ENCODE results near the gene ANKLE2. TPM values are rescaled to one million over a fixed set of nuclear protein-coding genes. Genes with fewer than 3 reads are reported as not detected.

ANKLE2 gene
- total RNA-seq, 2 donors from 2014 or later: 78.0 to 104 TPM

DNA sequence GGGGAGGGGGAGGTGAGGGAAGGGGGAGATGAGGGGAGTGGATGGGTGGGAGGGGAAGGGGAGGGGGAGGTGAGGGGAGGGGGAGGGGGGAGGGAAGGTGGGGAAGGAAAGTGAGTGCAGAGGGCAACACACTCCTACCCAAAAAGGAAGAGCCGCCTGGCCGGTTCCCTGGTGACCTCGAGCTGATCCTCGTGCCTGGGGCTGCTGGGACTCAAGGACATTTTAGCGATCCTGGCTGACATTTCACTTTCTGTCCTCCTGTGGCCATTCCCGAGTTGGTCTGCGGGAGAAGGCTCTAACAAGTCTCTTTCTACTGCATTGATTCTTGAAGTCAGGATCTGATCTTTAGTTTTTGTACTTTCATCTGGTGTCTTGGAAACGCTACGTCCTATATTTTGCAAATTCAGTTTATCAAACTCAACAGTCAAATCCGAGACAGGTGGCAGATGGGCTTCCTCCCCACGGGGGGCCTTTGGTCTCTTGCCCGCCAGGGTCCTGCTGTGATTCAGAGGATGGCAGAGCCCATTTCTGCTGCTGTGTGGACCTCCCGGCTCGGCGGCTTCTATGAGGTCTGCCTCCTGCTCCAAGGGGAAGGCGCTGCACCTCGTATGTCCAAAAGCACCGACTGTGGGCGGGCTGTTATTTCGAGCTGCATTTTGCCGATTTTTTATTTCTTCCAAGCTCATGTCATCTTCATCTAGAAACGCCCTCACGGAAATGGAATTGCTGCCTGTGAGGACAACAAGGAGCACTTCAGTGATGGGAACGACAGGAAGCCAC, 31.9 kb downstream of the ANKLE2 start:
- DNase-seq (ENCODE audit: low spot score) (no peak), ATAC-seq (ENCODE audit: insufficient number of reproducible peaks, low FRiP score, low read depth) (no peak)
- no peaks in the 10 kb centered on the region for H3K4me1 ChIP-seq (ENCODE audit: control insufficient read depth in 1 of 2, low read depth in 2 of 2)
- no peak overlapping the region for H3K27ac ChIP-seq
- peaks cover 85% of the 10 kb centered on the region for H3K36me3 ChIP-seq
- no peaks in the 10 kb centered on the region for H3K27me3 ChIP-seq (replicated peaks; ENCODE audit: insufficient read depth)
- H3K4me3 ChIP-seq: no peak overlapping the region
- H3K9me3 ChIP-seq: no peaks in the 10 kb centered on the region
- TF ChIP-seq, protein P1, sequence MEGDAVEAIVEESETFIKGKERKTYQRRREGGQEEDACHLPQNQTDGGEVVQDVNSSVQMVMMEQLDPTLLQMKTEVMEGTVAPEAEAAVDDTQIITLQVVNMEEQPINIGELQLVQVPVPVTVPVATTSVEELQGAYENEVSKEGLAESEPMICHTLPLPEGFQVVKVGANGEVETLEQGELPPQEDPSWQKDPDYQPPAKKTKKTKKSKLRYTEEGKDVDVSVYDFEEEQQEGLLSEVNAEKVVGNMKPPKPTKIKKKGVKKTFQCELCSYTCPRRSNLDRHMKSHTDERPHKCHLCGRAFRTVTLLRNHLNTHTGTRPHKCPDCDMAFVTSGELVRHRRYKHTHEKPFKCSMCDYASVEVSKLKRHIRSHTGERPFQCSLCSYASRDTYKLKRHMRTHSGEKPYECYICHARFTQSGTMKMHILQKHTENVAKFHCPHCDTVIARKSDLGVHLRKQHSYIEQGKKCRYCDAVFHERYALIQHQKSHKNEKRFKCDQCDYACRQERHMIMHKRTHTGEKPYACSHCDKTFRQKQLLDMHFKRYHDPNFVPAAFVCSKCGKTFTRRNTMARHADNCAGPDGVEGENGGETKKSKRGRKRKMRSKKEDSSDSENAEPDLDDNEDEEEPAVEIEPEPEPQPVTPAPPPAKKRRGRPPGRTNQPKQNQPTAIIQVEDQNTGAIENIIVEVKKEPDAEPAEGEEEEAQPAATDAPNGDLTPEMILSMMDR (IDR thresholded peaks at IDR 0.05): no peak

- TF ChIP-seq, protein P1 (IDR thresholded peaks at IDR 0.05): no peak
- ATAC-seq (ENCODE audit: insufficient number of reproducible peaks, low FRiP score, low read depth): no peak
- no peaks in the 10 kb centered on the region for H3K4me1 ChIP-seq (ENCODE audit: control insufficient read depth in 1 of 2, low read depth in 2 of 2)
- H3K9me3 ChIP-seq: no peaks in the 10 kb centered on the region
- DNase-seq (ENCODE audit: low spot score): no peak
- no peak overlapping the region for H3K27ac ChIP-seq
- no peak overlapping the region for H3K4me3 ChIP-seq
- no peaks in the 10 kb centered on the region for H3K27me3 ChIP-seq (replicated peaks; ENCODE audit: insufficient read depth)
- H3K36me3 ChIP-seq: peaks cover 84% of the 10 kb centered on the region
Observed at GRCh38 chr12:132728502-132728901, 33.1 kb downstream of the ANKLE2 start.

DNA sequence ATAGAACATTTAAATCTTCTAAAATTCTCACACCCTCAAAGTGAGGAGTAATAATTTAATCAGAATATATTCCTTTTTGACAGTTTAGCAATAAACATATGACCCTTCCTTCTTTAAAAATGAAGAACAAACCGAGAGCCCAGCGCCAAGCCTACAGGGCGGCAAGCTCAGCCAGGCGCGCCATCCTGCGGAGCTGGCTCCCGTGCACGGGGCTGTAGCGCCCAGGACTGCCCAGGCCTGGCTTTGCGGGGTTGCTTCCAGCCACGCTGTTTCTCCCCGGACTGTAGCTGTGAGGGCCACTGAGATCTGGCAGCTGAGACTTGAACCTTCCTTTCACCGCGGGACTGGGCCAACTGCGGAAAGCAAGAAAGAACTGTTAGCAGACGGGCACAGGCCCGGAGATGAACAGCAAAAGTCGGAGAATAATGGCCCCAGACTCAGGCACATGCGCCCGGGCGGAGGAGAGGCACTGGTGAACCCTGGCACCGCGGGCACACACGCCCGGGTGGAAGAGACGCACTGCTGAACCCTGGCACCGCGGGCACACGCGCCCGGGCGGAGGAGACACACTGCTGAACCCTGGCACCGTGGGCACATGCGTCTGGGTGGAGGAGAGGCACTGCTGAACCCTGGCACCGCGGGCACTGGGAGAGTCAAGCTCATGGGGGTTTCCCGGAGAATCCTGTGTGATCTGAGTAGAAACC, 34.4 kb downstream of the ANKLE2 start:
- DNase-seq (ENCODE audit: low spot score) (no peak), ATAC-seq (ENCODE audit: insufficient number of reproducible peaks, low FRiP score, low read depth) (no peak)
- Histone ChIP-seq H3K27ac (no peak overlapping the region), H3K36me3 (peaks cover 71% of the 10 kb centered on the region), H3K27me3 (replicated peaks; ENCODE audit: insufficient read depth) (no peaks in the 10 kb centered on the region), H3K4me3 (no peak overlapping the region), H3K4me1 (ENCODE audit: control insufficient read depth in 1 of 2, low read depth in 2 of 2) (no peaks in the 10 kb centered on the region), H3K9me3 (no peaks in the 10 kb centered on the region)
- TF ChIP-seq, protein P1 (IDR thresholded peaks at IDR 0.05): no peak

GRCh38 chr12:132726386-132726785, 35.2 kb downstream of the ANKLE2 start:
- no peaks in the 10 kb centered on the region for H3K27me3 ChIP-seq (replicated peaks; ENCODE audit: insufficient read depth)
- ATAC-seq (ENCODE audit: insufficient number of reproducible peaks, low FRiP score, low read depth) (no peak), DNase-seq (ENCODE audit: low spot score) (no peak)
- TF ChIP-seq, protein P1 (IDR thresholded peaks at IDR 0.05): no peak
- H3K4me1 ChIP-seq (ENCODE audit: control insufficient read depth in 1 of 2, low read depth in 2 of 2): no peaks in the 10 kb centered on the region
- H3K36me3 ChIP-seq: peaks cover 64% of the 10 kb centered on the region
- H3K4me3 ChIP-seq: no peak overlapping the region
- no peak overlapping the region for H3K27ac ChIP-seq
- no peaks in the 10 kb centered on the region for H3K9me3 ChIP-seq

- Histone ChIP-seq H3K4me3 (no peak overlapping the region), H3K36me3 (peaks cover 63% of the 10 kb centered on the region), H3K27ac (no peak overlapping the region), H3K9me3 (no peaks in the 10 kb centered on the region), H3K27me3 (replicated peaks; ENCODE audit: insufficient read depth) (no peaks in the 10 kb centered on the region), H3K4me1 (ENCODE audit: control insufficient read depth in 1 of 2, low read depth in 2 of 2) (no peaks in the 10 kb centered on the region)
- ATAC-seq (ENCODE audit: insufficient number of reproducible peaks, low FRiP score, low read depth): no peak
- no peak for DNase-seq (ENCODE audit: low spot score)
- TF ChIP-seq, protein P1 (IDR thresholded peaks at IDR 0.05): no peak
Observed at GRCh38 chr12:132724506-132725241, 37.0 kb downstream of the ANKLE2 start.
